Stomach (tissue), 19 donors: ENCODE data around the gene KLK12. TPM values are rescaled to one million over a fixed set of nuclear protein-coding genes. Genes with fewer than 3 reads are reported as not detected.

Source experiments
- DNase-seq, 2 donors: peaks; one replicate each; pipeline versions ENCODE4 v3.0.0 to v3.0.0-alpha.2; 2013 to 2019
- H3K27ac ChIP-seq, 5 donors: fragments of 200-600 bp in 4 of 5; sonication (generic) in 4 of 5; one replicate each; pipeline ENCODE4 v1.5.1; 2013 to 2019; ENCODE audit warnings: mild to moderate bottlenecking in 1 of 5, moderate library complexity in 1 of 5
- H3K27me3 ChIP-seq, 3 donors: fragments of 200-600 bp; sonication (generic); one replicate each; pipeline ENCODE4 v1.5.1; 2017 to 2019; ENCODE audit warnings: mixed run types in 1 of 3
- H3K36me3 ChIP-seq, 4 donors: fragments of 200-600 bp; sonication (generic); 1 replicate in 3 of 4; 2 replicates in 1 of 4; pipeline ENCODE4 v1.5.1; 2016 to 2019
- H3K4me1 ChIP-seq, 4 donors: fragments of 200-600 bp; sonication (generic); one replicate each; pipeline ENCODE4 v1.5.1; 2016 to 2019
- H3K4me3 ChIP-seq, 4 donors: fragments of 200-600 bp; sonication (generic) in 3 of 4; one replicate each; pipeline ENCODE4 v1.5.1; 2016 to 2019; ENCODE audit warnings: mild to moderate bottlenecking in 1 of 4
- H3K9me3 ChIP-seq, 4 donors: fragments of 200-600 bp; sonication (generic); one replicate each; pipeline ENCODE4 v1.5.1; 2016 to 2019
- EP300 ChIP-seq: sonication (generic); formaldehyde crosslinking; IDR thresholded peaks from one replicate; pipeline ENCODE4 v1.6.1; 2017; ENCODE audit warnings: antibody characterized with exemption
- POLR2A ChIP-seq, 4 donors: fragments of 450-650 bp; IDR thresholded peaks; one replicate each; pipeline ENCODE4 v1.6.1; 2016; ENCODE audit warnings: antibody characterized with exemption in 4 of 4, control low read depth in 2 of 4, mild to moderate bottlenecking in 1 of 4, moderate library complexity in 1 of 4
- POLR2AphosphoS5 ChIP-seq, 3 donors: sonication (generic); formaldehyde crosslinking; IDR thresholded peaks; one replicate each; pipeline ENCODE4 v1.6.1; 2016; ENCODE audit warnings: antibody characterized with exemption in 3 of 3
- WGBS, 5 donors: extraction: QIAGEN DNeasy Blood & Tissue Kit in 3 of 5; methylation state at CpG; one replicate each; pipeline versions ENCODE4 v1.1.5 to v1.1.7; 2013 to 2018; 5-methylcytosine and 5-hydroxymethylcytosine counted together
- intact Hi-C: fragments of 100-400 bp; cut with DNase I; formaldehyde crosslinking; loops from one replicate; pipeline ENCODE4 v1.15.1; 2023; ENCODE audit warnings: low total_unique reads
- long read RNA-seq, 10 donors: transcript quantifications; one replicate each; lab custom pipeline, GENCODE V29; 2026
- polyA plus RNA-seq, 3 donors: library from polyadenylated mRNA; stranded (reverse); fragments of 200-250 nt; gene quantifications; one replicate each; pipeline ENCODE4 v1.2.3, GENCODE V29; 2013
- total RNA-seq, 5 donors: library from RNA; depleted of rRNA; stranded (reverse); fragments of >200 nt; gene quantifications; one replicate each; pipeline versions ENCODE4 v1.1.0 to v1.2.3, GENCODE V29; 2014 to 2016
- TF ChIP-seq, protein P1 (sequence below), 7 experiments: fragments of 450-650 bp in 4 of 7; fragments of 200-600 bp in 3 of 7; sonication (generic) in 3 of 7; IDR thresholded peaks; one replicate each; pipeline ENCODE4 v1.5.1; 2016 to 2019; ENCODE audit warnings: antibody characterized with exemption in 7 of 7, control low read depth in 2 of 7, mild to moderate bottlenecking in 1 of 7
- donor health status: healthy with polysubstance abuse.
- donor health status: Bipolar disorder and iron deficiency.
- donor health status: healthy.

KLK12 gene, protein sequence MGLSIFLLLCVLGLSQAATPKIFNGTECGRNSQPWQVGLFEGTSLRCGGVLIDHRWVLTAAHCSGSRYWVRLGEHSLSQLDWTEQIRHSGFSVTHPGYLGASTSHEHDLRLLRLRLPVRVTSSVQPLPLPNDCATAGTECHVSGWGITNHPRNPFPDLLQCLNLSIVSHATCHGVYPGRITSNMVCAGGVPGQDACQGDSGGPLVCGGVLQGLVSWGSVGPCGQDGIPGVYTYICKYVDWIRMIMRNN
- total RNA-seq (not detected), polyA plus RNA-seq (10 to 100 TPM in 1 of 3 donors, 1 to 10 TPM in 1, not detected in 1; 2.0 to 26.5 TPM)
- long read RNA-seq, donor 1, result 0 reads
- long read RNA-seq, donor 2, result 0 reads
- long read RNA-seq, donor 3, result 0 reads
- long read RNA-seq, donor 4, result 0 reads
- long read RNA-seq, donor 5, result 0 reads
- long read RNA-seq, donor 6, partial matches to known transcripts, result 0 of 1 reads
- long read RNA-seq, donor 6, other reads (novel, unspliced or antisense), result 0 of 1 reads
- long read RNA-seq, donor 7, result 0 reads
- long read RNA-seq, donor 8, result 0 reads
- long read RNA-seq, donor 9, result 0 reads
- long read RNA-seq, donor 10, result 0 reads

- TF ChIP-seq, protein P1, sequence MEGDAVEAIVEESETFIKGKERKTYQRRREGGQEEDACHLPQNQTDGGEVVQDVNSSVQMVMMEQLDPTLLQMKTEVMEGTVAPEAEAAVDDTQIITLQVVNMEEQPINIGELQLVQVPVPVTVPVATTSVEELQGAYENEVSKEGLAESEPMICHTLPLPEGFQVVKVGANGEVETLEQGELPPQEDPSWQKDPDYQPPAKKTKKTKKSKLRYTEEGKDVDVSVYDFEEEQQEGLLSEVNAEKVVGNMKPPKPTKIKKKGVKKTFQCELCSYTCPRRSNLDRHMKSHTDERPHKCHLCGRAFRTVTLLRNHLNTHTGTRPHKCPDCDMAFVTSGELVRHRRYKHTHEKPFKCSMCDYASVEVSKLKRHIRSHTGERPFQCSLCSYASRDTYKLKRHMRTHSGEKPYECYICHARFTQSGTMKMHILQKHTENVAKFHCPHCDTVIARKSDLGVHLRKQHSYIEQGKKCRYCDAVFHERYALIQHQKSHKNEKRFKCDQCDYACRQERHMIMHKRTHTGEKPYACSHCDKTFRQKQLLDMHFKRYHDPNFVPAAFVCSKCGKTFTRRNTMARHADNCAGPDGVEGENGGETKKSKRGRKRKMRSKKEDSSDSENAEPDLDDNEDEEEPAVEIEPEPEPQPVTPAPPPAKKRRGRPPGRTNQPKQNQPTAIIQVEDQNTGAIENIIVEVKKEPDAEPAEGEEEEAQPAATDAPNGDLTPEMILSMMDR (IDR thresholded peaks at IDR 0.05), result no peak
- TF ChIP-seq POLR2AphosphoS5 (IDR thresholded peaks at IDR 0.05) (no peak), EP300 (no peak), POLR2A (IDR thresholded peaks at IDR 0.05) (no peak)
- no peak within 1 kb of the TSS for H3K27ac ChIP-seq
- no peak for DNase-seq
- 29 to 46% (median 44%) methylated on average over 11 of the region's 11 CpGs for WGBS, 5 donors
- no peak within 1 kb of the TSS for H3K4me3 ChIP-seq
- H3K9me3 ChIP-seq, result no peaks in the 10 kb centered on the region
- no peaks in the 10 kb centered on the region for H3K36me3 ChIP-seq
- no peaks in the 10 kb centered on the region for H3K4me1 ChIP-seq
- peaks cover 0 to 34% (median 0%) of the 10 kb centered on the region in 3 donors for H3K27me3 ChIP-seq
- intact Hi-C loops, result no loop called here
These were observed at the start of gene KLK12 for GRCh38 chr19:51034704-51035103. KLK12 (minus strand) TSS chr19:51035002; CDS start chr19:51034621, 381 bp downstream.

- no peak for DNase-seq
- 71 to 79% (median 76%) methylated on average over 6 to 7 of the region's 7 CpGs for WGBS, 5 donors
- H3K9me3 ChIP-seq, result no peaks in the 10 kb centered on the region
- no peaks in the 10 kb centered on the region for H3K36me3 ChIP-seq
- H3K27ac ChIP-seq, result no peak overlapping the region
- intact Hi-C loops, result no loop called here
- H3K4me3 ChIP-seq, result no peak overlapping the region
- no peaks in the 10 kb centered on the region for H3K4me1 ChIP-seq
- TF ChIP-seq POLR2A (IDR thresholded peaks at IDR 0.05) (no peak), POLR2AphosphoS5 (IDR thresholded peaks at IDR 0.05) (no peak), EP300 (no peak)
- TF ChIP-seq, protein P1 (IDR thresholded peaks at IDR 0.05), result no peak
- peaks cover 0 to 30% (median 3%) of the 10 kb centered on the region in 3 donors for H3K27me3 ChIP-seq
These were observed 49.7 kb upstream of the KLK12 start for GRCh38 chr19:51084505-51084904.

GRCh38 chr19:51083783-51084182 lies 49.0 kb upstream of the KLK12 start:
- intact Hi-C loops, result no loop called here
- WGBS, 5 donors, result 70 to 81% (median 79%) methylated on average over 14 of the region's 14 CpGs
- H3K9me3 ChIP-seq, result no peaks in the 10 kb centered on the region
- no peak overlapping the region for H3K4me3 ChIP-seq
- no peak for TF ChIP-seq EP300
- TF ChIP-seq POLR2AphosphoS5 (IDR thresholded peaks at IDR 0.05), result no peak
- no peak for TF ChIP-seq POLR2A (IDR thresholded peaks at IDR 0.05)
- TF ChIP-seq, protein P1 (IDR thresholded peaks at IDR 0.05), result no peak
- no peak for DNase-seq
- no peak overlapping the region for H3K27ac ChIP-seq
- peaks cover 0 to 30% (median 3%) of the 10 kb centered on the region in 3 donors for H3K27me3 ChIP-seq
- no peaks in the 10 kb centered on the region for H3K4me1 ChIP-seq
- H3K36me3 ChIP-seq, result no peaks in the 10 kb centered on the region

GRCh38 chr19:51083181-51083580 lies 48.4 kb upstream of the KLK12 start:
- intact Hi-C loops, result no loop called here
- no peak for TF ChIP-seq POLR2A (IDR thresholded peaks at IDR 0.05)
- TF ChIP-seq POLR2AphosphoS5 (IDR thresholded peaks at IDR 0.05), result no peak
- no peak for TF ChIP-seq EP300
- TF ChIP-seq, protein P1 (IDR thresholded peaks at IDR 0.05), result no peak
- 30 to 54% (median 45%) methylated on average over 4 of the region's 4 CpGs for WGBS, 5 donors
- H3K4me3 ChIP-seq, result no peak overlapping the region
- no peaks in the 10 kb centered on the region for H3K36me3 ChIP-seq
- no peak overlapping the region for H3K27ac ChIP-seq
- peaks cover 0 to 30% (median 3%) of the 10 kb centered on the region in 3 donors for H3K27me3 ChIP-seq
- no peaks in the 10 kb centered on the region for H3K9me3 ChIP-seq
- DNase-seq, result no peak
- H3K4me1 ChIP-seq, result no peaks in the 10 kb centered on the region
